T-cell (primary cell): ENCODE measurements around the gene GJA9. TPM values are rescaled to one million over a fixed set of nuclear protein-coding genes. Genes with fewer than 3 reads are reported as not detected.

Experiments
- ATAC-seq, 4 experiments: fragments of 200-7000 bp in 3 of 4; fragments of 150-1000 bp in 1 of 4; cut with Tn5 transposase; replicated peaks in 1 of 4; 1 replicate in 3 of 4; 2 replicates in 1 of 4; pipeline ENCODE4 v1.10.0; 2021; ENCODE audit warnings: moderate library complexity in 3 of 4, mild to moderate bottlenecking in 2 of 4, moderate number of reproducible peaks in 1 of 4
- CTCF ChIA-PET, 2 donors: fragments of 300-600 bp; sonication (Branson Sonifier 250); formaldehyde crosslinking; loops; one replicate each; lab custom pipeline; 2022; ENCODE audit warnings: antibody characterized with exemption in 2 of 2; lab: Charles Lee
- POLR2A ChIA-PET, 2 donors: fragments of 300-600 bp; sonication (Branson Sonifier 250); formaldehyde crosslinking; loops; one replicate each; lab custom pipeline; 2022; ENCODE audit warnings: antibody characterized with exemption in 2 of 2; lab: Charles Lee
- DNase-seq, 35 experiments: peaks; one replicate each; pipeline versions ENCODE4 v3.0.0 to v3.0.0-alpha.2; 2013 to 2023
- H3K27ac ChIP-seq: one replicate; pipeline ENCODE4 v1.5.1; 2013; ENCODE audit warnings: low read length
- H3K27me3 ChIP-seq, 2 experiments: replicated peaks in 1 of 2; 1 replicate in 1 of 2; 2 replicates in 1 of 2; pipeline versions ENCODE4 v1.6.1 to v1.7.0; 2013; ENCODE audit warnings: low read length in 1 of 2, mixed read lengths in 1 of 2; ENCODE audit not compliant: control insufficient read depth in 2 of 2, insufficient read depth in 2 of 2; ENCODE audit errors: extremely low read depth in 1 of 2
- H3K36me3 ChIP-seq, 2 donors: 1 replicate in 1 of 2; 2 replicates in 1 of 2; pipeline versions ENCODE4 v1.6.1 to v1.7.0; 2013; ENCODE audit warnings: low read length in 1 of 2; ENCODE audit not compliant: control insufficient read depth in 2 of 2, insufficient read depth in 1 of 2; ENCODE audit errors: extremely low read depth in 1 of 2
- H3K4me1 ChIP-seq, 2 experiments: 1 replicate in 1 of 2; 2 replicates in 1 of 2; pipeline versions ENCODE4 v1.6.1 to v1.7.0; 2013; ENCODE audit warnings: low read length in 2 of 2, mixed read lengths in 1 of 2; ENCODE audit not compliant: insufficient read depth in 2 of 2, control insufficient read depth in 1 of 2; ENCODE audit errors: extremely low read depth in 1 of 2
- H3K4me3 ChIP-seq, 2 donors: 1 replicate in 1 of 2; 2 replicates in 1 of 2; pipeline versions ENCODE4 v1.5.1 to v1.7.0; 2013; ENCODE audit warnings: mild to moderate bottlenecking in 2 of 2, low read length in 1 of 2, moderate library complexity in 1 of 2; ENCODE audit not compliant: control insufficient read depth in 1 of 2; ENCODE audit errors: extremely low read depth in 1 of 2
- H3K9me3 ChIP-seq: 2 replicates; pipeline ENCODE4 v1.7.0; 2013
- H3K27ac Mint-ChIP-seq, 2 donors: one replicate each; pipeline ENCODE4 v1.8.0; 2020 to 2021; ENCODE audit warnings: mild to moderate bottlenecking in 2 of 2, mixed read lengths in 2 of 2
- H3K27me3 Mint-ChIP-seq, 2 donors: one replicate each; pipeline ENCODE4 v1.8.0; 2021 to 2022; ENCODE audit warnings: mixed read lengths in 2 of 2
- H3K36me3 Mint-ChIP-seq: one replicate; pipeline ENCODE4 v1.8.0; 2021; ENCODE audit warnings: mixed read lengths
- H3K4me1 Mint-ChIP-seq, 3 donors: one replicate each; pipeline ENCODE4 v1.8.0; 2020 to 2022; ENCODE audit warnings: mixed read lengths in 3 of 3, mild to moderate bottlenecking in 1 of 3
- H3K4me3 Mint-ChIP-seq, 3 donors: one replicate each; pipeline ENCODE4 v1.8.0; 2020 to 2022; ENCODE audit warnings: mild to moderate bottlenecking in 3 of 3, mixed read lengths in 3 of 3, moderate library complexity in 3 of 3
- H3K9me3 Mint-ChIP-seq, 3 donors: one replicate each; pipeline ENCODE4 v1.8.0; 2020 to 2022; ENCODE audit warnings: mixed read lengths in 3 of 3
- WGBS: methylation state at CpG from one replicate; pipeline ENCODE4 v1.1.5; 2013; ENCODE audit warnings: missing lambda C conversion rate; ENCODE audit not compliant: insufficient coverage; 5-methylcytosine and 5-hydroxymethylcytosine counted together
- total RNA-seq, 35 experiments: library from RNA in 6 of 35; stranded (reverse) in 6 of 35; fragments of 120-200 nt in 1 of 35; gene quantifications; one replicate each; pipeline versions ENCODE4 v1.2.1 to v1.2.4 and lab custom pipeline; 2013 to 2026

The GJA9 gene
- total RNA-seq (not detected), total RNA-seq (lab: John Stamatoyannopoulos, UW) (0 reads per million in 29 experiments)
- total RNA-seq (2013): not detected

DNA sequence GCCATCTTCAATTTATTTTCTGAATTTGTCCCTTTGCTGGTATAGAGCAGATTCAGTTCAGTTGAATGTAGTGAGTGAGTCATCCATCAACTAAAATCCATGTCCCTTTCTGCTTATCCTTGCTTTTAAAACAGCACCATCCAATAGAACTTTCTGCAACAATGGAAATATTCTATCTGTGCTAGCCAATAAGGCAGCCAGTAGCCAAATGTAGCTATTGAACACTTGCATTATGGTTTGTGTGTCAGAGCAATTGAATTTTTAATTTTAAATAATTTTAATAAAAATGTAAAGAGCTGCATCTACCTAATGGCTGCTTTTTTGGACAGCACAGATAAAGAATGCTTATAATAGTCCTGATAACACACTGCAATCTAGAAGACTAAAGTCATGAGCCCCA is at the start of gene GJA9:
Gene GJA9, minus strand, starts transcription at position 101 of the 400 bp plus-strand sequence. CDS start 5,489 bp downstream, outside the sequence.
- Mint-ChIP-seq H3K36me3 (no peaks in the 10 kb centered on the region), H3K27ac (no peak within 1 kb of the TSS), H3K4me3 (no peak within 1 kb of the TSS), H3K4me1 (peaks cover 0 to 2% (median 0%) of the 10 kb centered on the region in 3 donors), H3K27me3 (no peaks in the 10 kb centered on the region), H3K9me3 (no peaks in the 10 kb centered on the region)
- no peak for ATAC-seq
- Histone ChIP-seq H3K4me1 (no peaks in the 10 kb centered on the region), H3K27me3 (no peaks in the 10 kb centered on the region), H3K9me3 (no peaks in the 10 kb centered on the region), H3K36me3 (no peaks in the 10 kb centered on the region), H3K4me3 (no peak within 1 kb of the TSS), H3K27ac (no peak within 1 kb of the TSS)
- no peak for DNase-seq
- CTCF ChIA-PET: interaction anchor here in 1 of 2 donors (0.6 kb wide), 2 partner anchors 12 to 321 kb away, joined by 3 to 4 read pairs; no protein-coding TSS in a partner anchor
- POLR2A ChIA-PET: interaction anchor here in 1 of 2 donors (0.6 kb wide), 1 partner anchor 1375 kb away, joined by 4 read pairs; no protein-coding TSS in a partner anchor

DNA sequence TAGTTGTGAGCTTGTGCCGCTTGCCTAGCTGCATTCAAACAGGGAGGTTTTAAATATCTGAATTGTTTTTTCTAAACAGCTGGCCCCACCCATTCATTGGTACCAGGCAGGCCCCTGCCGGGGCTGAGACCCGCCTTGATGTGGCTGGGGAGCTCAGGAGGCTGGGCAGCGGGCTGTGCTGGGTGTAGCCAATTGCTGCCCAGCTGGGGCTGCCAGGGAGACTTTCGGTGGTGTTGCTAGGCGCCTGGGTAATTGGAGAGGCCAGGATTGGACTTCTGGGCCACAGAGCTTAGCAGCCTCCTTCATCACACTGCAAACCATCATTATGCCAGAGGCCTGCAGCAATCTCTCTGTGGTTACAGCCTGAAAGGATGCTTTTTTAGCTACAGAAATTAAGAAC is 48.1 kb upstream of the GJA9 start:
- H3K4me1 ChIP-seq: no peaks in the 10 kb centered on the region
- Mint-ChIP-seq H3K9me3 (no peaks in the 10 kb centered on the region), H3K4me1 (peaks cover 0 to 3% (median 0%) of the 10 kb centered on the region in 3 donors), H3K27me3 (peaks cover 0 to 2% of the 10 kb centered on the region in 2 donors), H3K4me3 (no peak overlapping the region), H3K36me3 (no peaks in the 10 kb centered on the region), H3K27ac (no peak overlapping the region)
- POLR2A ChIA-PET: no interaction called here
- H3K4me3 ChIP-seq: no peak overlapping the region
- no peaks in the 10 kb centered on the region for H3K9me3 ChIP-seq
- H3K27ac ChIP-seq: no peak overlapping the region
- DNase-seq: no peak
- CTCF ChIA-PET: no interaction called here
- peak in 1 of 4 experiments; percentile 23 for ATAC-seq
- WGBS: no CpG with 5 or more reads among the region's 6 CpGs
- no peaks in the 10 kb centered on the region for H3K36me3 ChIP-seq
- H3K27me3 ChIP-seq: no peaks in the 10 kb centered on the region

DNA sequence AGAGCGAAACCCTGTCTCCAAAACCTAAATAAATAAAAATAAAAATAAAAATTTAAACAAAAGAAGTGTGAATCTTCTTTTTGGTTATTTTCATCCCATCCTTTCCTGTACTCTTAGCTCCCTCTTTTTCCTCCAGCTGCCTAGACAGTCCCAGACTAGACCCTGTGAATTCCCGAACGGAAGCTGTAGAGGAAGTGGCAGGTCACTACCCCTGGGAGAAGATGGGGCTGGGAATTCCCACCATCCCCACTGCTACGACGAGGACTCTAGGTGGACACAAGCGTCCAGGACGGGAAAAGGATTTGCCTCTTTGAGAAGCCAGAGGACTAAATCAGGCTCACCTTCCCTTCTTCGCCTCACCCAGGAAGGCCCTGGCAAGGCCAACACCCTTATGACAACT is 47.7 kb upstream of the GJA9 start:
- Histone ChIP-seq H3K4me1 (no peaks in the 10 kb centered on the region), H3K27me3 (no peaks in the 10 kb centered on the region), H3K36me3 (no peaks in the 10 kb centered on the region), H3K4me3 (no peak overlapping the region), H3K9me3 (no peaks in the 10 kb centered on the region), H3K27ac (no peak overlapping the region)
- 100% methylated on average over 2 of the region's 8 CpGs for WGBS
- DNase-seq (no peak), ATAC-seq (no peak)
- Mint-ChIP-seq H3K9me3 (no peaks in the 10 kb centered on the region), H3K4me3 (no peak overlapping the region), H3K4me1 (peaks cover 0 to 3% (median 0%) of the 10 kb centered on the region in 3 donors), H3K36me3 (no peaks in the 10 kb centered on the region), H3K27ac (no peak overlapping the region), H3K27me3 (peaks cover 0 to 2% of the 10 kb centered on the region in 2 donors)
- ChIA-PET POLR2A (no interaction called here), CTCF (no interaction called here)

DNA sequence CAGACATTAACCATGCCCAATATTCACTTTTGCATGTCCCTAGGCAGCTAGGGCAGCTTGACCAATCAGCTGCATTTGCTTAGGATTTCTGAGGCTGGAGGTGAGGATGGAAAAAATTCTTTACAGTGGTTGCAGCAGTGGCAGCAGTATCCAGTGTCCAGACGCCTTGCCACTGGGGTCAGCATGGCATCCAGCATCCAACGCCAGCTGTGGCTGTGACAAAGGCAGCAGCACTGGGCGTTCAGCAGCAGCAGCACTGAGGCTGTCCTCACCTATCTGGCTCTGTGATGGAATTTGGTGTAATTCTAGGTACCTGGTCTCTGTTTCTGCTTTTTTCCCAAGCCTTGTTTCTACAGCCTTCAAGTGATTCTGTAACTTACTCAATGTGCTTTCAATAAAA is 44.7 kb upstream of the GJA9 start:
- no peak for DNase-seq
- no peak for ATAC-seq
- Mint-ChIP-seq H3K36me3 (no peaks in the 10 kb centered on the region), H3K27me3 (no peaks in the 10 kb centered on the region), H3K27ac (no peak overlapping the region), H3K4me3 (no peak overlapping the region), H3K9me3 (no peaks in the 10 kb centered on the region), H3K4me1 (peaks cover 0 to 3% (median 0%) of the 10 kb centered on the region in 3 donors)
- WGBS: 90% methylated on average over 2 of the region's 3 CpGs
- Histone ChIP-seq H3K27ac (no peak overlapping the region), H3K27me3 (no peaks in the 10 kb centered on the region), H3K9me3 (no peaks in the 10 kb centered on the region), H3K4me1 (no peaks in the 10 kb centered on the region), H3K36me3 (no peaks in the 10 kb centered on the region), H3K4me3 (no peak overlapping the region)
- ChIA-PET CTCF (no interaction called here), POLR2A (no interaction called here)

DNA sequence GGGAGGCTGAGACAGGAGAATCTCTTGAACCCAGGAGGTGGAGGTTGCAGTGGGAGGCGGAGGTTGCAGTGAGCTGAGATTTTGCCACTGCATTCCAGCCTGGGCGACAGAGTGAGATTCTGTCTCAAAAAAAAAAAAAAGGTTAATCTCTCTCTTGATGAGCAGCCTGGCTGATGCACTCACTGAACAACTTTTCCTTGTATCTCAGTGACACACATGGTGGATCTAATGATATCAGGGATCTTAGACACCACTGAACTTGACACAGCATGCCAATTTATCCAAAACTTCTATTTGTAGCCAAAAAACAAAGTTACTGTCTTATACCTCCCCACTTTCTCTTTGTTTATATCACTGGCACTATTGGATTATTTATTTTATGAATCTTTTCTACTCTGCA is 44.0 kb upstream of the GJA9 start:
- Histone ChIP-seq H3K27me3 (no peaks in the 10 kb centered on the region), H3K36me3 (no peaks in the 10 kb centered on the region), H3K4me1 (no peaks in the 10 kb centered on the region), H3K27ac (no peak overlapping the region), H3K9me3 (no peaks in the 10 kb centered on the region), H3K4me3 (no peak overlapping the region)
- H3K36me3 Mint-ChIP-seq: no peaks in the 10 kb centered on the region
- ATAC-seq (no peak), DNase-seq (no peak)
- WGBS: no CpG with 5 or more reads among the region's 2 CpGs
- CTCF ChIA-PET: no interaction called here
- POLR2A ChIA-PET: interaction anchor here (0.6 to 0.7 kb wide), 3 partner anchors 19 to 1046 kb away, joined by 3 to 6 read pairs (median 4); no protein-coding TSS in a partner anchor
- peaks cover 0 to 3% (median 0%) of the 10 kb centered on the region in 3 donors for H3K4me1 Mint-ChIP-seq
- no peak overlapping the region for H3K27ac Mint-ChIP-seq
- no peaks in the 10 kb centered on the region for H3K9me3 Mint-ChIP-seq
- H3K4me3 Mint-ChIP-seq: no peak overlapping the region
- H3K27me3 Mint-ChIP-seq: no peaks in the 10 kb centered on the region

DNA sequence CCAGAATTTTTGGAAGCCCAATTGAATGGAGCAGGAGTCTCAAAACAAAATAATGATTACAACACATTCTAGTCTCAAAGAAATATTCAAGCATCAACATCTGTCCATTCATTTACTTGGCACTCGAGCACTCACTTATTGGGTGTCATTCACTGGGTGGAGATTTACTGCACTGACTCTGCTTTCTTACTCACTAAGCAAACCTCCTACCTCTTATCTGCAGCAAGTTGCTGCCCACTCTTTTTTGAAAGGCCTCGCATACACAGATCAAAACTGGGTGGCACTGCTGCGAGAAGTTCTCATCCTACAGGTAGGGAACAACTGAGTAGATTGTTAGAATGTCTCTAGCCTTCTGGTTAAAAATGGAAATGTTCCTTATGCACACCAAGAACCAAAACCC is 42.2 kb upstream of the GJA9 start:
- Histone ChIP-seq H3K27ac (no peak overlapping the region), H3K4me3 (no peak overlapping the region), H3K36me3 (no peaks in the 10 kb centered on the region), H3K4me1 (no peaks in the 10 kb centered on the region), H3K9me3 (no peaks in the 10 kb centered on the region), H3K27me3 (no peaks in the 10 kb centered on the region)
- 17% methylated on average over 1 of the region's 3 CpGs for WGBS
- no peaks in the 10 kb centered on the region for H3K36me3 Mint-ChIP-seq
- peaks cover 0 to 2% (median 0%) of the 10 kb centered on the region in 3 donors for H3K4me1 Mint-ChIP-seq
- H3K27me3 Mint-ChIP-seq: no peaks in the 10 kb centered on the region
- no peak overlapping the region for H3K27ac Mint-ChIP-seq
- DNase-seq (no peak), ATAC-seq (no peak)
- H3K4me3 Mint-ChIP-seq: no peak overlapping the region
- no peaks in the 10 kb centered on the region for H3K9me3 Mint-ChIP-seq
- ChIA-PET CTCF (no interaction called here), POLR2A (no interaction called here)

DNA sequence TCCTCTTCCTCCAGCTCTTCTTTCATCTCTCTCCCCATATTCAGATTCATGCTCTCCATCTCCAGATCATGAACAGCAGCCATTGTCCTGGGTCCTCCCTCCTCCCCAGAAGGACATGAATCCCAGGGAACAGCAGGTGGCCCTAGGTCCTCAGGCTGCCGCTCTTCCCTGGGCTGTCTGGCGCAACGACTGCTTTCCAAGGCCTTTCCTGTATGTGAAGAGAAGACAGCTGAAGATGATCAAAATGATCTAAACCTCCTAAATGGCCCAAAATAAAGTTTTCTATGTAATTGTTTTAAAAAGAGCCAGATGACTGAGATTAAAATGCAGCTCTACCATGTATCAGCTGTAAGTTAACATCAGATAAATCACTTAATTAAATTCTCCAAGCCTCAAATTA is 37.7 kb upstream of the GJA9 start:
- no peaks in the 10 kb centered on the region for H3K4me1 ChIP-seq
- ChIA-PET CTCF (no interaction called here), POLR2A (no interaction called here)
- H3K36me3 ChIP-seq: no peaks in the 10 kb centered on the region
- no peaks in the 10 kb centered on the region for H3K36me3 Mint-ChIP-seq
- WGBS: no CpG with 5 or more reads among the region's 3 CpGs
- no peak overlapping the region for H3K27ac ChIP-seq
- no peak for ATAC-seq
- no peak overlapping the region for H3K27ac Mint-ChIP-seq
- H3K4me3 ChIP-seq: no peak overlapping the region
- no peak for DNase-seq
- peaks cover 0 to 2% (median 0%) of the 10 kb centered on the region in 3 donors for H3K4me1 Mint-ChIP-seq
- no peak overlapping the region for H3K4me3 Mint-ChIP-seq
- H3K9me3 ChIP-seq: no peaks in the 10 kb centered on the region
- H3K27me3 ChIP-seq: no peaks in the 10 kb centered on the region
- no peaks in the 10 kb centered on the region for H3K27me3 Mint-ChIP-seq
- H3K9me3 Mint-ChIP-seq: no peaks in the 10 kb centered on the region
